GM23248 (cell line): ENCODE measurements around the gene GNG3. TPM values are rescaled to one million over a fixed set of nuclear protein-coding genes. Genes with fewer than 3 reads are reported as not detected.

Source experiments
- DNase-seq: peaks from one replicate; pipeline ENCODE4 v3.0.0-alpha.2; 2015
- H2AFZ ChIP-seq: fragments of 200-600 bp; sonication (generic); 2 replicates; pipeline ENCODE4 v1.6.1; 2016; ENCODE audit warnings: antibody characterized with exemption
- H3F3A ChIP-seq: fragments of 200-600 bp; sonication (generic); 2 replicates; pipeline ENCODE4 v1.6.1; 2016; ENCODE audit warnings: mild to moderate bottlenecking, antibody characterized with exemption, mixed run types; ENCODE audit not compliant: insufficient read depth
- H3K27ac ChIP-seq: fragments of 200-600 bp; sonication (generic); 2 replicates; pipeline ENCODE4 v1.5.1; 2016; ENCODE audit warnings: mild to moderate bottlenecking
- H3K27me3 ChIP-seq: fragments of 200-600 bp; sonication (generic); replicated peaks from 2 replicates; pipeline ENCODE4 v1.6.1; 2016; ENCODE audit warnings: mild to moderate bottlenecking; ENCODE audit not compliant: insufficient read depth
- H3K36me3 ChIP-seq: fragments of 200-600 bp; sonication (generic); 2 replicates; pipeline ENCODE4 v1.6.1; 2016; ENCODE audit warnings: low read depth, mild to moderate bottlenecking
- H3K4me1 ChIP-seq: fragments of 200-600 bp; sonication (generic); 2 replicates; pipeline ENCODE4 v1.6.1; 2016; ENCODE audit warnings: mild to moderate bottlenecking; ENCODE audit not compliant: insufficient read depth
- H3K4me2 ChIP-seq: fragments of 200-600 bp; sonication (generic); one replicate; pipeline ENCODE4 v1.6.1; 2016; ENCODE audit warnings: mild to moderate bottlenecking; ENCODE audit not compliant: unreplicated experiment
- H3K4me3 ChIP-seq: fragments of 200-600 bp; sonication (generic); 2 replicates; pipeline ENCODE4 v1.5.1; 2016; ENCODE audit warnings: mild to moderate bottlenecking
- H3K79me2 ChIP-seq: fragments of 200-600 bp; sonication (generic); 2 replicates; pipeline ENCODE4 v1.6.1; 2016; ENCODE audit warnings: mild to moderate bottlenecking; ENCODE audit not compliant: insufficient read depth
- H3K9ac ChIP-seq: fragments of 200-600 bp; sonication (generic); 2 replicates; pipeline ENCODE4 v1.6.1; 2016; ENCODE audit warnings: mild to moderate bottlenecking
- H3K9me2 ChIP-seq: fragments of 200-600 bp; sonication (generic); 2 replicates; pipeline ENCODE4 v1.6.1; 2016; ENCODE audit warnings: mixed run types, mild to moderate bottlenecking, moderate library complexity; ENCODE audit not compliant: insufficient read depth
- H3K9me3 ChIP-seq: fragments of 200-600 bp; sonication (generic); one replicate; pipeline ENCODE4 v1.6.1; 2017; ENCODE audit warnings: low read depth
- H4K20me1 ChIP-seq: fragments of 200-600 bp; sonication (generic); 2 replicates; pipeline ENCODE4 v1.6.0; 2016; ENCODE audit not compliant: insufficient read depth
- EZH2 ChIP-seq: fragments of 200-600 bp; sonication (generic); IDR thresholded peaks from 2 replicates; pipeline ENCODE4 v1.6.1; 2018; ENCODE audit warnings: antibody characterized with exemption, mild to moderate bottlenecking; ENCODE audit not compliant: insufficient read depth, poor library complexity, severe bottlenecking
- EZH2phosphoT487 ChIP-seq: fragments of 200-600 bp; sonication (generic); IDR thresholded peaks from 2 replicates; pipeline ENCODE4 v1.6.1; 2018; ENCODE audit warnings: antibody characterized with exemption, moderate library complexity, mild to moderate bottlenecking, low read depth; ENCODE audit not compliant: insufficient read depth
- WGBS, 2 experiments: methylation state at CpG; one replicate each; pipeline ENCODE4 v1.1.6; 2015 to 2017; ENCODE audit warnings: low lambda C conversion rate in 2 of 2, low coverage in 1 of 2; ENCODE audit errors: missing lambda C conversion rate in 2 of 2; 5-methylcytosine and 5-hydroxymethylcytosine counted together
- in situ Hi-C: fragments of 300-500 bp; cut with MboI; formaldehyde crosslinking; loops from 2 replicates; pipeline ENCODE4 v1.15.0; 2020
- polyA plus RNA-seq: library from polyadenylated mRNA; unstranded; fragments of >200 nt; fragmentation: Nextera tagmentation; extraction: Ambion mirVana; gene quantifications from 2 replicates; pipeline ENCODE4 v1.2.1, GENCODE V29; 2016
- total RNA-seq: library from RNA; depleted of rRNA; stranded (reverse); fragments of >200 nt; shearing (Covaris generic); gene quantifications from 2 replicates; pipeline ENCODE4 v1.2.3, GENCODE V29; 2014

The GNG3 gene
- total and polyA plus RNA-seq, 2 experiments from 2014 or later: 0.29 TPM; not detected in 1

DNA sequence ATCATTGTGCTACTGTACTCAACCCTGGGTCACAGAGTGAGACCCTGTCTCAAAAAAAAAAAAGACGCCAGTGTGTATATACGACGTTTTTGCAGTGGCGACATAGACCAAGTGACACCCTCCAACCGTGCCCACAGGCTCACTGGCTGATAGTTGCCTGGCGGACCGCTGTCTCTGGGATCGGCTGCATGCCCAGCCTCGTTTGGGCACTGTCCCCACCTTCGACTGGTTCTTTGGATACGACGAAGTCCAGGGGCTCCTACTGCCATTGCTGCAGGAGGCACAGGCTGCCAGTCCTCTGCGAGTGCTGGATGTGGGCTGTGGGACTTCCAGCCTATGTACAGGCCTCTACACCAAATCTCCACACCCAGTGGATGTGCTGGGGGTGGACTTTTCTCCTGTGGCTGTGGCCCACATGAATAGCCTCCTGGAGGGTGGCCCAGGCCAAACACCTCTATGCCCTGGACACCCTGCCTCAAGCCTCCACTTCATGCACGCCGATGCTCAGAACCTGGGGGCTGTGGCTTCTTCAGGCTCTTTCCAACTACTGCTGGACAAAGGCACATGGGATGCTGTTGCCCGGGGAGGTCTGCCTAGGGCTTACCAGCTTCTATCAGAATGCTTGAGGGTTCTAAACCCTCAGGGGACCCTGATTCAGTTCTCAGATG, 41.1 kb upstream of the GNG3 start:
- H3K9me2 ChIP-seq: no peaks in the 10 kb centered on the region
- 0 out of 2 replicates have a peak, but pooled peaks cover 5% of the 10 kb centered on the region for H3K36me3 ChIP-seq
- H3K27me3 ChIP-seq: no peaks in the 10 kb centered on the region
- H3K4me2 ChIP-seq: peak overlapping the region; percentile 90
- H4K20me1 ChIP-seq: no peaks in the 10 kb centered on the region
- H3K9ac ChIP-seq: peak overlapping the region; percentile 87
- peaks cover 59% of the 10 kb centered on the region for H3K79me2 ChIP-seq
- in situ Hi-C loops: no loop called here
- peak; percentile 29 for DNase-seq
- TF ChIP-seq EZH2: no peak
- WGBS, 2 experiments: 17 to 18% methylated on average over 16 of the region's 16 CpGs
- peak overlapping the region; percentile 72 for H3K27ac ChIP-seq
- no peak overlapping the region for H2AFZ ChIP-seq
- peak overlapping the region; percentile 84 for H3K4me3 ChIP-seq
- peaks cover 30% of the 10 kb centered on the region for H3F3A ChIP-seq
- H3K9me3 ChIP-seq: no peaks in the 10 kb centered on the region
- H3K4me1 ChIP-seq: peaks cover 12% of the 10 kb centered on the region

DNA sequence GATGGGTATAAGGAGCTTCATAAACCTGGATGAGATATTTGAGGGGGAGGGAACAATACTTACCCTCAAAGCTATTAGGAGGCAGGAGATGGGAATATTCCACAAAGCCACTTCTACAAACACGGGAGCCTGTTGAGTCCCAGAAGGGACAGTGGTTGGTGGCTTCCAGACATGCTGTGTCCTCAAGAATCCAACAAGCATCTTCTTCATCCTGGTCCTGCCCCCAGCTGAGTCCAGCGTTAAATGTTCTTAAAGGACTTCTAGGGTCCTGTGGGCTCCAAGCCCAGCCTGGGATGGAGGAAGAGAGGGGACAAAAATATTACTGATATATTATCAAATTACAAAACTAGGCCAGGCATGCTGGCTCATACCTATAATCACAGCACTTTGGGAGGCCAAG, 40.0 kb upstream of the GNG3 start:
- H3K27ac ChIP-seq: peak overlapping the region; percentile 72; the same call in 1 of the 2 replicates
- H3K9me2 ChIP-seq: no peaks in the 10 kb centered on the region
- H2AFZ ChIP-seq: no peak overlapping the region
- no peaks in the 10 kb centered on the region for H3K9me3 ChIP-seq
- peaks cover 60% of the 10 kb centered on the region for H3K79me2 ChIP-seq
- no peaks in the 10 kb centered on the region for H4K20me1 ChIP-seq
- peaks cover 13% of the 10 kb centered on the region for H3K4me1 ChIP-seq
- in situ Hi-C loops: no loop called here
- 68 to 70% methylated on average over 2 of the region's 2 CpGs for WGBS, 2 experiments
- TF ChIP-seq EZH2phosphoT487 (no peak), EZH2 (no peak)
- no peaks in the 10 kb centered on the region for H3K27me3 ChIP-seq
- 0 out of 2 replicates have a peak, but pooled peaks cover 5% of the 10 kb centered on the region for H3K36me3 ChIP-seq
- H3F3A ChIP-seq: peaks cover 30% of the 10 kb centered on the region
- H3K9ac ChIP-seq: peak overlapping the region; percentile 87
- H3K4me2 ChIP-seq: peak overlapping the region; percentile 90
- DNase-seq: no peak
- 0 out of 2 replicates have a peak overlapping the region, but pooled peaks have one; percentile 84 for H3K4me3 ChIP-seq

DNA sequence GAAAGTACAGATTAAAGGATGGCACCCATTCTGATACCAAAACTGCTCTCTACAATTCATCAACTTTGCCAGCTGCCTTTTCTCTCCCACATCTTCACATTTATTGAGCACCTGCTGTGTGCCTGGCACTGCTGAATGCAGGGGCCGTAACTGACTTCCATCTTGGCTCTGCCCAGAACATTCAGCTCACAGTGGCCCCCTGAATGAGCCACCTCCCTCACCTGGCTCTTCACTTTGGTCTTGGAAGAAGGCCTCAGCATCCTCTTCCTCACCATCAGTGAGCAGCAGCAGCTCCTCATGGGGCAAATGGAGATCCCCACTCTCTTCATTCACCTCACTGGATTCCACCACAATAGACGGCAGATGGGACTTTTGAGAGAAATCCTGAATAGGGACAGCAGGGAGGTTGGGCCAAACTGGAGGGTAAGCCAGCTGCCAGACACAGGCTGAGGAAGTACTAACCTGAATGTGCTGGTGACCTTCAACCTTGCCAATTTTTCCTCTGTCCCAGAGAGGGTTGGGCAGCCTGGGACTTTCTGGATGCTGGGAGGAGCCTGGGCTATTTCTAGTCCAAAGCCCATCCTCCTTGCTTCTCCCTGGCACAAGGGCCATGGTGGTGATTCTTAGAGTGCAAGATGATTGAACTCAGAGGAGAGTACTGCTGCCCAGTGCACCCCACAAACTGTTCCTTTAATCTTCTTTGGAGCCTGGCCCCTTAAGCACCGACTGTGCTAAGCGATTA, 37.9 kb upstream of the GNG3 start:
- peak; percentile 38 for DNase-seq
- Histone ChIP-seq H3K4me1 (peaks cover 21% of the 10 kb centered on the region), H3K27ac (peak overlapping the region; percentile 85), H3K9me3 (no peaks in the 10 kb centered on the region), H3F3A (peaks cover 42% of the 10 kb centered on the region), H3K36me3 (no peaks in the 10 kb centered on the region), H2AFZ (no peak overlapping the region), H3K9ac (peak overlapping the region; percentile 89; the same call in 1 of the 2 replicates), H3K4me3 (no peak overlapping the region), H3K79me2 (peaks cover 63% of the 10 kb centered on the region), H3K9me2 (no peaks in the 10 kb centered on the region), H3K27me3 (no peaks in the 10 kb centered on the region), H3K4me2 (no peak overlapping the region), H4K20me1 (no peaks in the 10 kb centered on the region)
- in situ Hi-C loops: no loop called here
- WGBS, 2 experiments: 71 to 76% methylated on average over 4 of the region's 4 CpGs
- TF ChIP-seq EZH2 (no peak), EZH2phosphoT487 (no peak)

DNA sequence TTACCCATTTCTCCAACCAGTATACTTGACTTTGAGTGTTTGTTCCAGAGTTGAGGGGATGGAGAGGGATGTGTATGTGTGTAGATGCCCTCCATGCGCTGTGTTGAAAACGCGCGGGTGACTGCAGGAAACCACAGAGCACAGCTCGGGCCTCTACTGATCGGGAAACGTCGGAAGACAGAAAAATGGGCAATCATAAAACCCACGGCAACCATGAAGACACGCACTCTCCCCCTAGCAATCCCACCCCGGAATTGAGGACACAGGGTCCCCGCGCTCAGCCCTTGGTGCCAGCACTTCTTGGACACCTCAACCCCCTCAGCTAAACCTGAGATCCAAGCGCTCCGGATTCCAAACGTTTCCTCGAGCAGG, 36.3 kb upstream of the GNG3 start:
- peak overlapping the region; percentile 84 for H2AFZ ChIP-seq
- H3F3A ChIP-seq: peaks cover 39% of the 10 kb centered on the region
- peak overlapping the region; percentile 83 for H3K4me2 ChIP-seq
- H3K4me3 ChIP-seq: peak overlapping the region; percentile 85
- no peaks in the 10 kb centered on the region for H3K9me3 ChIP-seq
- no peaks in the 10 kb centered on the region for H3K9me2 ChIP-seq
- TF ChIP-seq EZH2: no peak
- TF ChIP-seq EZH2phosphoT487: no peak
- peak overlapping the region; percentile 89 for H3K9ac ChIP-seq
- H3K79me2 ChIP-seq: peaks cover 69% of the 10 kb centered on the region
- WGBS, 2 experiments: 1 to 2% methylated on average over 17 of the region's 17 CpGs
- H3K27ac ChIP-seq: peak overlapping the region; percentile 85
- in situ Hi-C loops: no loop called here
- peaks cover 17% of the 10 kb centered on the region for H3K4me1 ChIP-seq
- DNase-seq: peak; percentile 70
- H3K27me3 ChIP-seq: no peaks in the 10 kb centered on the region
- peaks cover 3% of the 10 kb centered on the region; the same call in 1 of the 2 replicates for H3K36me3 ChIP-seq
- H4K20me1 ChIP-seq: no peaks in the 10 kb centered on the region
